Body of pancreas (tissue), 4 donors: Measurements from ENCODE around the gene S100Z. TPM values are rescaled to one million over a fixed set of nuclear protein-coding genes. Genes with fewer than 3 reads are reported as not detected.

ENCODE experiments used
- ATAC-seq: fragments of 150-250 bp; one replicate; pipeline ENCODE4 v1.9.1; 2016
- DNase-seq, 4 donors: peaks; one replicate each; pipeline ENCODE4 v3.0.0-alpha.2; 2019
- H3K27ac ChIP-seq, 4 donors: fragments of 200-600 bp; sonication (generic); 1 replicate in 3 of 4; 2 replicates in 1 of 4; pipeline versions ENCODE4 v1.5.1 to v1.6.1; 2016 to 2019; ENCODE audit warnings: mild to moderate bottlenecking in 1 of 4, mixed read lengths in 1 of 4, moderate library complexity in 1 of 4
- H3K27me3 ChIP-seq, 2 donors: fragments of 200-600 bp; sonication (generic); one replicate each; pipeline ENCODE4 v1.6.0; 2016; ENCODE audit warnings: mild to moderate bottlenecking in 1 of 2
- H3K36me3 ChIP-seq, 2 donors: fragments of 200-600 bp; sonication (generic); replicated peaks in 1 of 2; 2 replicates each; pipeline ENCODE4 v1.5.1; 2016; ENCODE audit warnings: low read depth in 2 of 2; ENCODE audit not compliant: insufficient read depth in 1 of 2
- H3K4me1 ChIP-seq: fragments of 200-600 bp; sonication (generic); one replicate; pipeline ENCODE4 v1.6.0; 2016
- H3K4me3 ChIP-seq, 2 donors: fragments of 200-600 bp; sonication (generic); 1 replicate in 1 of 2; 2 replicates in 1 of 2; pipeline ENCODE4 v1.5.1; 2016 to 2019
- H3K9me3 ChIP-seq, 3 donors: fragments of 200-600 bp; sonication (generic); 1 replicate in 2 of 3; 2 replicates in 1 of 3; pipeline ENCODE4 v1.5.1; 2016
- POLR2A ChIP-seq, 3 donors: fragments of 450-650 bp; IDR thresholded peaks; one replicate each; pipeline ENCODE4 v1.6.1; 2016; ENCODE audit warnings: antibody characterized with exemption in 3 of 3, mild to moderate bottlenecking in 2 of 3
- WGBS, 2 donors: methylation state at CpG; one replicate each; pipeline ENCODE4 v1.1.5; 2017; 5-methylcytosine and 5-hydroxymethylcytosine counted together
- intact Hi-C: fragments of 100-400 bp; cut with DNase I; formaldehyde crosslinking; loops from one replicate; pipeline ENCODE4 v1.15.1; 2023
- total RNA-seq, 2 donors: library from RNA; depleted of rRNA; stranded (reverse); fragments of >200 nt; gene quantifications; one replicate each; pipeline ENCODE4 v1.1.0, GENCODE V29; 2016
- TF ChIP-seq, protein P1 (sequence below), 7 experiments: fragments of 450-650 bp in 4 of 7; fragments of 200-600 bp in 3 of 7; sonication (generic) in 3 of 7; IDR thresholded peaks; one replicate each; pipeline ENCODE4 v1.5.1; 2016 to 2019; ENCODE audit warnings: antibody characterized with exemption in 7 of 7

The S100Z gene
- total RNA-seq, 2 donors from 2014 or later, result not detected

DNA sequence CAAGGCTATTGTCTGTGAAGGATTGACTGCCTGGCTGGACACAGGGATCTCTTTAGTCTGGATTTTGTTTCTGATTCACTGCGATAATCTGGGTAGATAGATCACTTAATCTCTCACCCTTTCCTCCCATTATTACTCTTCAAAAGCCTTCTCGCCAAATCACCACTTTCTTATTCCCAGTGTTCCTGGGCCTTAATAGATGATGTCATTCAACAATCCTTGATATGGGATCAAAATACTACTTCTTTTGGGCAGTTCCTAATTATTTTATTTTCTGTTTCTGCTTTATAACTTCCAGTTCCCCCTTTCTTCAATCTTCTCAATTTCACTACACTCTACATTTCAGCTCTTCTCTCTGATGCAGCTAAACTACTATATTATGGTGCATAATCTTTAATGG is 96.3 kb downstream of the S100Z start:
- DNase-seq, result no peak
- 81 to 94% methylated on average over 2 of the region's 2 CpGs for WGBS, 2 donors
- ATAC-seq, result no peak

DNA sequence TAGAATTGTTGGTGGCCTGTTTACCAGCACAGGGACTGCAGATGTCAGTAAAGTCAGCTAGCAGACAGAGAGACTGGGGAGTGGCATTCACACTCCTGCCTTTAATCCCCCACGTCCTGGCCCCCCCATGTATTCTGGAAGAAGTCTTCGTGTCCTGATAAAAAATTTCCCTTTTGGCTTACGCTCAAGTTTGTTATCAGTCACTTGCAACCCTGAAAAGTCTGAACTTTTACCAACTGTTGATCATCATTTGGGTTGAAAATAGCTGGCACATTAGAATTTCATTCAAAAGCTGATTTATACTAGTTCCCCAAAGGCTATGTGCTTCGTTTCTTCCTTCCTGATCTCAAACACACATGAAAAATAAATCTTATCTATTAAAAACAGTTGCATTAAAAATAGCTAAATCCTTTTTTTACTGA is 97.3 kb downstream of the S100Z start:
- intact Hi-C loops, result no loop called here
- Histone ChIP-seq H3K27me3 (no peaks in the 10 kb centered on the region), H3K4me3 (no peak overlapping the region), H3K9me3 (no peaks in the 10 kb centered on the region), H3K4me1 (no peaks in the 10 kb centered on the region), H3K27ac (no peak overlapping the region), H3K36me3 (no peaks in the 10 kb centered on the region)
- no peak for TF ChIP-seq POLR2A (IDR thresholded peaks at IDR 0.05)
- TF ChIP-seq, protein P1, sequence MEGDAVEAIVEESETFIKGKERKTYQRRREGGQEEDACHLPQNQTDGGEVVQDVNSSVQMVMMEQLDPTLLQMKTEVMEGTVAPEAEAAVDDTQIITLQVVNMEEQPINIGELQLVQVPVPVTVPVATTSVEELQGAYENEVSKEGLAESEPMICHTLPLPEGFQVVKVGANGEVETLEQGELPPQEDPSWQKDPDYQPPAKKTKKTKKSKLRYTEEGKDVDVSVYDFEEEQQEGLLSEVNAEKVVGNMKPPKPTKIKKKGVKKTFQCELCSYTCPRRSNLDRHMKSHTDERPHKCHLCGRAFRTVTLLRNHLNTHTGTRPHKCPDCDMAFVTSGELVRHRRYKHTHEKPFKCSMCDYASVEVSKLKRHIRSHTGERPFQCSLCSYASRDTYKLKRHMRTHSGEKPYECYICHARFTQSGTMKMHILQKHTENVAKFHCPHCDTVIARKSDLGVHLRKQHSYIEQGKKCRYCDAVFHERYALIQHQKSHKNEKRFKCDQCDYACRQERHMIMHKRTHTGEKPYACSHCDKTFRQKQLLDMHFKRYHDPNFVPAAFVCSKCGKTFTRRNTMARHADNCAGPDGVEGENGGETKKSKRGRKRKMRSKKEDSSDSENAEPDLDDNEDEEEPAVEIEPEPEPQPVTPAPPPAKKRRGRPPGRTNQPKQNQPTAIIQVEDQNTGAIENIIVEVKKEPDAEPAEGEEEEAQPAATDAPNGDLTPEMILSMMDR (IDR thresholded peaks at IDR 0.05), result no peak
- no peak for ATAC-seq
- 29 to 45% methylated on average over 4 of the region's 4 CpGs for WGBS, 2 donors
- no peak for DNase-seq

More for the DNA sequence above, 96.3 kb downstream of the S100Z start:
- Histone ChIP-seq H3K4me3 (no peak overlapping the region), H3K36me3 (no peaks in the 10 kb centered on the region), H3K4me1 (no peaks in the 10 kb centered on the region), H3K27me3 (no peaks in the 10 kb centered on the region), H3K27ac (no peak overlapping the region), H3K9me3 (no peaks in the 10 kb centered on the region)
- intact Hi-C loops, result no loop called here
- TF ChIP-seq, protein P1 (IDR thresholded peaks at IDR 0.05), result no peak
- no peak for TF ChIP-seq POLR2A (IDR thresholded peaks at IDR 0.05)

DNA sequence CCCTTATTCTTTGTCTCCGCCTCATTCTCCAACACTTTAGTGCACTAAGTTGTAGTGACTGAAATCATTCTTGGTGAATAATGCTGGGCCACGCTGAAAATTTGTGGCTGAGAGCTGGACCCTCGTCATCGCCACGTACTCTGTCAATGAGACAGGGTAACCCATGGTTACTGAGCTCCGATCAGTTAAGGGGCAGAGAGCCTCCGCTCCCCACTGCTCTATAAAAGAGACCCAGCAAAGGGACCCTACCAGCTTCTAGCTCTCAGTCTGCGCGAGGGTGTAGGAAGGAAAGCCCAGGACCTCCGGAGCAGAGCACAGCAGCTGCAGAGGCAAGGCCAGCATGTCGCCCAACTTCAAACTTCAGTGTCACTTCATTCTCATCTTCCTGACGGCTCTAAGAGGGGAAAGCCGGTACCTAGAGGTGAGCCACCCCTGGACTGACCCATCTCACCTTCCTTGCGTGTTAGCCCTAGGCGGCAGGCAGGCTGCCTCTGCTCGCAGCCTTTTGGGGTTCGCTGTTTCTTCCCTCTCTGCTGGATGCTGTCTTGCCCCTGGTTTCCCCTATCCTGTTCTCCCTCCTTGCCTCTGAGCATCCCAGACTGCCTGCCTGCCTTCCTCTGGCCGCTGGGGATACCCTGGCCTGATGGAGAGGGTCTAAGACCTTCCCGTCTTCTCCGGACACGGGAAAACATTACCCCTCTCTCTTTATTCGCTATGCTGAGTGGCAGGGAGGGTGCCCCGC is 103.2 kb downstream of the S100Z start, which contains the start of gene CRHBP:
TSS of gene CRHBP (plus strand) at position 251 of the 742 bp plus-strand sequence. CDS start at position 341, 90 bp downstream.
- peaks cover 13% of the 10 kb centered on the region for H3K4me1 ChIP-seq
- H3K4me3 ChIP-seq, result no peak within 1 kb of the TSS
- DNase-seq (no peak), ATAC-seq (no peak)
- intact Hi-C loops, result no loop called here
- H3K36me3 ChIP-seq, result no peaks in the 10 kb centered on the region
- H3K27me3 ChIP-seq, result no peaks in the 10 kb centered on the region
- no peaks in the 10 kb centered on the region for H3K9me3 ChIP-seq
- no peak for TF ChIP-seq POLR2A (IDR thresholded peaks at IDR 0.05)
- TF ChIP-seq, protein P1 (IDR thresholded peaks at IDR 0.05), result no peak
- WGBS, 2 donors, result 16 to 34% methylated on average over 20 to 23 of the region's 23 CpGs
- no peak within 1 kb of the TSS for H3K27ac ChIP-seq

DNA sequence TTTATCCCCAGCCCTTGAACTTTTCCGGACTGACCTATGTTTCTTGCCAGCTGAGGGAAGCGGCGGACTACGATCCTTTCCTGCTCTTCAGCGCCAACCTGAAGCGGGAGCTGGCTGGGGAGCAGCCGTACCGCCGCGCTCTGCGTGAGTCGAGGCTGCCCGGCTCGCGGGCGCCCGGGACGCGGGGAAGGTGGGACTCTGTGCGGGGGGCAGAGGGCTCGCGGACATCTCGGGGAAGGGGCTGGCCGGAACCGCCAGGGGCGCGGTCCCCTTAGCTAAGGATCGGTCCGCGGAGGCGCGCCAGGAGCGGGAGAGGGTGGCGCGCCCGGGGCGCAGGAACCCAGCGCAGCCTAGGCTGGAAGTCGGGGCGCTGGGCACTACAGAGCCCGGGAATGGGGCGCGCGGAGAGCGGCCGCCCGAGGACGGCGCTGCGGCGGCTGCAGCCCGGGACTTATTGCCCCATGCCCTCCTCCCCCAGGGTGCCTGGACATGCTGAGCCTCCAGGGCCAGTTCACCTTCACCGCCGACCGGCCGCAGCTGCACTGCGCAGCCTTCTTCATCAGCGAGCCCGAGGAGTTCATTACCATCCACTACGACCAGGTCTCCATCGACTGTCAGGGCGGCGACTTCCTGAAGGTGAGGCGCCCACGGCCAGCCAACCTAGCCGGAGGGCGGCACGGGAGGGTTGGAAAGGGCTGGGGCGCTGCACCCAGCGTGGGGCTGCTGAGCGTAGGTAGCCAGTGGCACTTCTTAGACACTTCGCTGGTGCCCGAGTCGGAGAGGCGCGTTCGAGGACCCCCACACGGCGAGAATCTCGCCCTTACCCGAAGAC is 104.0 kb downstream of the S100Z start:
- ATAC-seq, result no peak
- no peak overlapping the region for H3K27ac ChIP-seq

More for the DNA sequence above, 104.0 kb downstream of the S100Z start:
- no peak for DNase-seq
- Histone ChIP-seq H3K36me3 (no peaks in the 10 kb centered on the region), H3K9me3 (no peaks in the 10 kb centered on the region), H3K27me3 (no peaks in the 10 kb centered on the region), H3K4me1 (peaks cover 13% of the 10 kb centered on the region), H3K4me3 (no peak overlapping the region)
- TF ChIP-seq, protein P1 (IDR thresholded peaks at IDR 0.05), result no peak
- TF ChIP-seq POLR2A (IDR thresholded peaks at IDR 0.05), result no peak
- intact Hi-C loops, result no loop called here
- 0 to 1% methylated on average over 6 to 81 of the region's 81 CpGs for WGBS, 2 donors
